HTERT RPE-1 (cell line): ENCODE results near the gene RXRG.

Experiments
- in situ Hi-C: fragments of 300-500 bp; cut with MboI; formaldehyde crosslinking; loops from 4 replicates; pipeline ENCODE4 v1.14.3; 2020; ENCODE audit warnings: low sequenced_read_pairs

The RXRG gene

DNA sequence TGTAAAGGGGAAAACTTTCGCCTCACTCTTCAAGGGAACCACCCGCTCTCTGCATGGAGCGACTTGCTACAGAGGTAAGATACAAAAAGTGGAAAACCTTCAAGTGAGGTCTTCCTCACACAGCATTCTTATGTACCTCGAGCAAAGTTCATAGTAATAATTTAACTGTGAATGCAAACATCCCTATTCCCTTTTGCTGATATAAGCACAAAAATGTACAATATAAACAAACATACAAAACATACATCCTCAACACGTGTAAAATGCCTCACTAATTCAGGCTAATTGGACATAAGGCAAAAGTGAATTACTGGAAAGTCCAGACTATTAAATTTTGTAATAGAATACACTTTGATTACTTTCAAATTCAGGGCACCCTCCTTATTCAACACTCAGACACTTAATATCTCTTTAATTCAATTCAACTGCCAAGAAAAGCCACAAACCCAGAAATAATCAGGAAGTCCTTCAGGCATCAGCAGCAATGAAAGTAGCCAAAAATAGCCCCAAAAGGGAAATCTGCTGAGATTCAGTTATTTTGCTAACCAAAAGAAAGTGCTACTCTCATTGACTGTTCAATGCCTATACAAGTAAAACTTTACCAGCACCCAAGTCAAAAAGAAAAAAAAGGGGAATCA, 73.2 kb downstream of the RXRG start:
- in situ Hi-C loops, result no loop called here

DNA sequence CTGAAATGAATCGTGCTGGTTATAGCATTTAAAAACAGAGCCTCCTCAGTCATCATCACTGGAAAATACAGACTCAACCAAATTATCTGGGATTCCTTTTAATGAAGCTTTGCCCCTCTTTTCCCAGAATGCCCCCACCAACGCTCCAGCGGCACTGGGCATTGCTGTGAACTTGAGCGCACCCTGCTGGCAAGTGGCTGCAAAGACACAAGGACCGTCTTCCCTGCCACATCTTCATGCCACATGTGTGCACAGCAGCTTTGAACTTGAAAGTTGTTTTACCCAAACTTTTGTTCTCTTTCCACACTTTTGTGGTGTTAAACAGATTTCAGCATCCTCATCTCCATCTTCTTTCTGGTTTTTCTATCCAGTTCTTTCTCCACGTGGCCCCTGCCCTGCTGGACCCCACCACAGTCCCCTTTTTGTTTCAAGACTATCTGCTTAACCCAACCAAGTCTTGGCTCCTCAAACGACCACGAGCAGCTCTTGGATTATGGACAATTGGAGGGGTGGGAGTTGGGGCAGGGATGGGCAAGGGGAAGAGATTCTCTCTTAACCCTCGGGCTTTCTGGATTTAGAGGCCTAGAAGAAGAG, 75.6 kb downstream of the RXRG start:
- in situ Hi-C loops, result no loop called here

DNA sequence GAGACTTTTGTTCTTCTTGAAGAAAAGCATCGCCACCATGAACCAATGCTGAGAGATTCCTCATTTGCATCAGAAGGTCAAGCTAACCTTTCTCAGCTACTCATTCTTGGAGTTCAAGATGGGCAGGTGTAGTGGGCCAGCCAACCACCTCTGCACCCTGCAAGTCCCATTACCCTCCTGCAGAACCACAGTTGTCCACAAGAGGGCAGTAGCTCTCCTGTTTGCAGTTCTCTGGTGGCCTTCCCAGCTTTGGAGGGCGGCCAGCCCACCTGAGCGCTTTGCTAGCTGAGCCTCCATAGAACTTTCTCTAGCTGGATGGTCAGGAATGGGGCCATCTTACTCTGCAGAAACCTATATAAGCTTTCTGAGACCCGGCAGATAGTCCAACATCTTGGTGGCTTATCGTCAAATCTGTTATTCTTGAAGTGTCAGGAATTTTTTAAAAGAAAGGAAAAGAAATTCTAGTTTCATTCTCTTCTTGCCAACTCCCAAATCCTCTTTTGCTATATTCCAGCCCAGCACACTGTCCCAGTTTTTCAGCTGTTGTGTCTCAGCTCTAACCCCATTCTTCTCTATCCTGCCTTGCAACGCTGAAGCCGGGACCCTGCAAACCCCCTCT, 77.4 kb downstream of the RXRG start:
- in situ Hi-C loops, result no loop called here

DNA sequence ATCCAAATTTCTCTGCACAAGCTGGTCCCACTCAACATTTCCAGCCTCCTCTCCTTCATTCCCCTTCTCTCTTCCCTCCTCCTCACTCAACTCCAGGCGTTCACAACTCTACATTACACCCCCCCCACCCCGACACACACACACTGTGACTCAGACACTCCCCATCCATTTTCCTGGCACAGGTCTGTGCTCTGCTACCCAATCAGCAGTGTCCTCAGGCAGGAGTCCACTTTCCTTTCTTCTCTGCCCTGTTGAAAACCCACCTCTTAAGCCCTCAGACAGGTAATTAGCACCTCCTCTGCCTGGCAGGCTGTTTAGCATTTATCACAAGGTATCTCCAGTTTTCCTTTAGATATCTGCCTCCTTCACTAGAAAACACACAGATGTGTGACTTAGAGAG, 79.6 kb downstream of the RXRG start:
- in situ Hi-C loops, result no loop called here

DNA sequence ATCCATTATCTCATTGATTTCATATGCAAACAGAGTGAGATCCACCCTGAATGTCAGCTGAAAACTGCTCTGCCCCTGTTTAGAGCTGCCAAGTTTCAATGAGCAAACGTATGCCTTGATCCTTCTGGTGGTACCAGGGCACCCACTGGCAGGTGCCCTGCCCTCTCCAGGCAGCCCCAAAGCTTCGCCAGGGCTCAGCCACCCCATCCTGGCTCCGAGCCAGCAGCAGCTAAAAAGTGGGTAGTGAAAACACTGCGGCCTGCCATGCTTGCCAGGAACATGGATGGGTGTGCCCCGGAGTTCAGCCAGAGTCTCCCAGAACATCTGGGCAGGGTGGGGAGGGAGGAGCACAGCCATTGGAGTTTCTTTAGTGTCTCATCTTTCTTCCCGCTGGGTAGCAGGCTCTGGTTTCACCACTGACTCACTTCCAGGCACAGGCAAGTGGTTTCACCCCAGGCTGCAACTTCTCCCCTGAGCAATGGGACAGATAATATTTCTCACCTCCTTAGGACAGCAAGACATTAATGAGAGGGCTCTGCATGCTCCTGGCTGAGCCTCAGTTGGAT, 80.3 kb downstream of the RXRG start:
- in situ Hi-C loops, result no loop called here

DNA sequence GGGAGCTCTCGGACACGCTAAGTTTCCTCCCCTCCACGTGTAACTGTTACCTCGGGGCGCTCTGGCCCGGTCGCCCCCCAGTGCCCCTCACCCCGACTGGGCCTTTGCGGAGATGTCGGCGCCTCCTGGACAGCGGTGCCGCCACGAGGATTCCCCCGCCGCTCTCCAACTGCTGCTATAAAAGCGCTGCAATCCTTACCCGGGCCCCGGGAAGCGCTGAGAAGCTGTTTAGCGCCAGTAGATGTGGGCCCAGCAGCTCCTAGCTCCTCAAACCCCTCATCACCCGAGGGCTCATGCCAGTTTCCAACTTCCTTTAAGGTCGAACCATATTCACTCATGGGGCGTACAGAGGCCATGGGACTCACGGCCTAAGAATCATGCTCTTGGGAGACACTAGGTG, 88.0 kb downstream of the RXRG start:
- in situ Hi-C loops, result no loop called here

DNA sequence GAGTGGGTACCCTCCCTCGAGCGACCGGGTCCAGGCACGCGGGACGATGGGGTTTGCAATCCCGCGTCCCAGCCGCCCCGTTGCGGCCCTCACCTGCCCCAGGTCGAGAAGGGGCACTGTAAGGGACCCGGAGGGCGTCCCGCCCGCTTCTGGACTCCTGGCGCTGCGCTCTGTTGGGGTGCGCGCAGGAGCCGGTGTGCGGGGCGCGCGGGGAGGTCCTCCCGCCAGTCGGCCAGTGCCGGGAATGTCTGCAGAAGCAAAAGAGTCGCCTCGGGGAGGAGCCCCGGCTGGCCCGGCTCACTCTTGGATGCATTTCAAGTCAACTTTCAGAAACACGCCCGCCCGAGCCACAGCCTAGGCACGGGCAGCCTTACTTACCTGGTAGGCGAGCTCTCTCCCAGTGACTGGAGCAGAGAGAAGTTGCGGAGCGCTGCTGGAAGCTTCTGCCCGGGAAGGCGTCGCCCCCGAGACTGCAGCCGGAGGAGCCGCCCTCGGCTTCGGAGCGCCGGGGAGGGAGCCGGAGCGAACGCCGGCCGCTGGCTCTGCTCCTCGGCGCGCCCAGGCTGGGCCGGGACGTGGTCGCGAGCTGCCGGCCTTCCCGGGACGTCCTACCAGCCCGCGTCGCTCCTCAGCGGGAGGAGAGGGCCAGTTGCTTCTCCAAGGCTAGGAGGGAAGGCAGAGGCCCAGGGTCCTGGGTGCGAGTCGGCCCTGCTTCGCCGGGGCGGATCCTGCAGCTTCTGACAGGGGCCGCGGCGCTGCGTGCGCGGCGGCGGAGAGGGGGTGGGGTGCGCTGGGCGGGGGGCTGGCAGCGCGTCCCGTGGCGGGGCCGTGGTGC, 88.7 kb downstream of the RXRG start, which contains the start of gene LMX1A:
Gene LMX1A, minus strand, starts transcription at position 739 of the 835 bp plus-strand sequence. CDS start 1,156 bp downstream, outside the sequence.
- in situ Hi-C loops, result no loop called here

DNA sequence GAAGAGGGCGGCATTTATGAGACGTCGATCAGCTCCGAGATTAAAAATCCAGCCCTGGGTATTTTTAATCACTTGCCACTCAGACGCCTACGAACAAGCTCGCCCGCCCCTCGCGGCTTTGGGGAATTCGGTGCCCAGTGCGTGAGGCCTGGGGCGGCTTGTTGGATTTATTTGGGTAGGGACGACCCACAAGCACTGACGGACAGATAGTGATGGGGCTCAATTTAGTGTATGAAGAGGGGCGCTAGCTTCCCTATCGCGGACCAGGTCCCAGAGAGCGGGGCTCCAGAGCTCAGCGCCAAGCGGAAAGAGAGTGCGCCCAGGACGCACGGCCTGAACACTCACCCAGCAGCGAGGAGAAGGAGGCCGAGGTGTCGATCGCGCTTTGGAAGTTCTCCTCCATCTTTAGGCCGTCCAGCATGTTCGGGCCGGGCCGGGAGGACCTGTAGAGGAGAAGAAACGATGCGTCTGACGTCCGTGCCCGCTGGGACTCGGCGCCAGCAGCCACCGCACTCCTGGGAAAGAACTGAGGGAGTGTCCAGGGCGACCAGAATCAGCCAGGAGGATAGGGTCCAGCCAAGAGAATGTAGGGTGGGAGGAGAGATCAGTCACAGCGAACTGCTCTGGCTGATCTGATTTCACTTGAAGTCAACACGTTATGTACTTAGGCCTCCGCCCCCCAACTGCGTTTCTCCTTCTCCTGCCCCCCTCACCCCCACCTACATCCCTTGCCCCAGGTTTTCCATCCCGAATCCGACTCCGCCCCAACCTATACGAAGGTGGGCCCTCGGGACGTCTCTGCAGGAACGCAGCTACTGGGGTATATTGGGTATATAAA, 89.6 kb downstream of the RXRG start:
- in situ Hi-C loops, result no loop called here

DNA sequence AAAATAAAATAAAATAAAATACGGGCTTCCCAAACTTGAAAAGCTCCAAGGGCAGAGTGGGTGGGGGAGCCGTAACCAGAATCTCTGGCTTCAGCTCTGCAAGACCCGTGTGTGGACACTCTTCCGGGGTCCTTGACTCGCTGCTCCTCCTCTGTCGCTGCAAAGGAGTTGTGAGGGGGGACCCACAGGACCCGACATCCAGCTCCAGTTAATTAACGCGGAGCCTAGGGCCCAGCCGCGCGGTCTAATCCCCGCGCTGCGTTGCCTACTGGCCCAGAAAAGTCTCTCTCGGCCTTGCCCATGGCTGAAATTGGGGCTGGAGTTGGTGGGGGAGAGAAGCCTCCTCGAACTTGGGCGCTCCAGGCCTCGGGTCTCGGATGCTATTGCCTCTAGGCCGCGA, 90.2 kb downstream of the RXRG start:
- in situ Hi-C loops, result no loop called here

DNA sequence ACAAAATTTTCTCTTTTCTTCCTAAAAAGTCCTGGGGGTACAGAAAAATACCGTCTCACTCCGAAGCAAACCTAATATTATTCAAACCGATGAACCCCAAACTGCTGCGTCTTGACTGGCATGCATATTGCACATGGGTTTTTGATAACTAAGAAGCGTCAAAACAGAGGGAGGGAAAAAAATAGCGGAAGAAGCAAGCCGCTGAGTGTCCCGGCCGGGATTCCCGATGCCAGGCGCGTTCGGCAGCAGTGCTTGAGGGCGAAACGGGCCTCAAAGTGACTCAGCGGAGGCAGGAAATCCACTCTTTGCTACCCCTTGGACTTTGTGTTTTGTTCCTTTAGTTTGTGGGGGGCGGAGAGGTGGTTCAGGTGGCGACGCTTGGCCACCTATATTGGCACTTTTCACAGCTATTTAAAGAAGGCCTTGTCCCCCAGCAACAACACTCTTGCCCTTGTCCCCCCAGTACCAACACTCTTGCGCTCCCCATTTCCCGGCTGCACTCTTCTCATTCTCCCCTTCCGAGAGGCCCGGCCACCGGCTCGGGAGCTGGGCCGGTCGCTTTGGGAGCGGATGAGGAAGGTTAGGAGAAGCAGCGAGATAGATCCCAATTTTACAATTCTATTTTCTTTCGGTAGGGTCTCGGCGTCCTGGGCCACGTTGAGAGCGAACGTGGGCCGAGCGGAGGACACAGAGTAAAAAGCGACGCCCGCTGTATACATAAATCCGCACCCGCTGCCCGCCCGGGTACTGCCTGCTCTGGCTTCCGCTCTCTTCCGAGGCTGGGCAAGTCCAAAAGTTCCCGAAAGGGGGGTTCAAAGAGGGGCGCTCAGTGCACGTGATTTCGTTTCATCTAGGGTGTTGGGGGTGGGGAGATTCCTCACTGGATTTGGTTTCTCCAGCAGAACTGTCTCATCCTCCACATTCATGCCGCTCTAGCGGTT, 90.9 kb downstream of the RXRG start:
- in situ Hi-C loops, result no loop called here

DNA sequence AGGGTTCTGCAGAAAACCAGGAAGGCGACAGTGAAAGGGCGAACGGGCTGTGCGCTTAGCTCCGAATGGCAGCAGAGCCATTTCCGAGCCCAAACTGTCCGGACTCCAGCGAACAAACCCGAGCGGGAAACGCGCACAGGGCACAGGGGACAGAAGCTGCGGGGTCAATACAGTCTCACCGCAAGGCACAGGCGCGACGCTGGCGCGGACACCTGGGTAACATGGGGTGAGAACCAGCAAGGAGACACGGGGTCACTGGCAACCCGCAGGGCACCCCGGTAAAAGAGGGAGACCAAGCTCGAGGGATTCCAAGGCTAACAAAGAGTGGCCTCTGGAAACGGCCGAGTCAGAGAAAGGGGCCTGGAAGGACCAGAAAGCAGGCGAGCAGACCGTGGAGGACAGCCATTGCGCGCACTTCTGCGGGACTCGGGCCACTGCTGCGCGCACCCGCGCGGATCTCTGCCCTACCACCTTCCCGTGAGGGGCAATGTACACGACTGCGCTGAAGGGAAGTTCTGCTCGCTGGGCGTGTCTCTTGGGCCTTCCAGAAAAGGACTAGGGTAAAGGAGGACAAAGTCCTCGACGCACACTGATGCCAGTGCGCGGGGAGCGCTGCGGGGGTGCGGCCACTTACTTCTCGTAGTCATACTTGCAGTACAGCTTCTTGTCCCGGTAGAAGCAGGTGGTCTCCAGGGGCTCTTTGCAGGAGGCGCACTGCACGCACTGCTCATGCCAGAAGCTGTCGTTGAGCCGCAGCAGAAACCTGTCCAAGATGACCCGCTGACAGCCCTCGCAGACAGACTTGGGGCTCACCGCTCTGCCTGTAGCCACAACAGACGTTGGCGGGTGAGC, 92.3 kb downstream of the RXRG start:
- in situ Hi-C loops, result no loop called here

DNA sequence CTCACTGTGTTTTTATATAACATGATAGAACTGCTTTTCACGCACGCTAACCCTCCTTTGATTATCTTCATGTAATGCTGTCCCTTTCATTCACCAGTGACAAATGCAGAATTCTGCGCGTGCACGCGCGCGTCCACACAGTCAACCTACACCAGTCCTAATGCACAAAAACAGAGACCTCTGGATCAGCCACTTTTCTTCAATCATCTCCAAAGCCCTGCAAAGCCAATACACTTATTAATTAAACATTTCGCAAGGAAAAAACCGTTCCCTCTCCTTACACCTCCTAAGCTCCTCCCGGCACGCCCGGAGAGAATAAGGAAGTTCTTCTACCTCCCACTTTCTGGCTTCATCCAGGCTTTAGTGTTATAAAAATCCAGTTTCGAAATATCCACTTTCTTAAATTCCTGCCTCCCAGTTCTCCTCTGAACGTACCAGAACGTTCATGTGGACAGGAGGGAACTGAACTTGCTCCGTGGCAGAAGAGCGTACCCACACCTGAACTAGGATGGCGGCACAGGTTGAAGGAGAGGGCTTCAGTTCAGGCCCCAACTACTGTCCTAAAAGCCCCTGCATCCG, 93.0 kb downstream of the RXRG start:
- in situ Hi-C loops, result no loop called here
